IPS DF 19.7 (cell line): Measurements from ENCODE around the gene RNF144A.

ENCODE experiments used
- DNase-seq: peaks from one replicate; pipeline ENCODE4 v3.0.0-alpha.2; 2013; ENCODE audit warnings: low read depth, low spot score

RNF144A gene

DNA sequence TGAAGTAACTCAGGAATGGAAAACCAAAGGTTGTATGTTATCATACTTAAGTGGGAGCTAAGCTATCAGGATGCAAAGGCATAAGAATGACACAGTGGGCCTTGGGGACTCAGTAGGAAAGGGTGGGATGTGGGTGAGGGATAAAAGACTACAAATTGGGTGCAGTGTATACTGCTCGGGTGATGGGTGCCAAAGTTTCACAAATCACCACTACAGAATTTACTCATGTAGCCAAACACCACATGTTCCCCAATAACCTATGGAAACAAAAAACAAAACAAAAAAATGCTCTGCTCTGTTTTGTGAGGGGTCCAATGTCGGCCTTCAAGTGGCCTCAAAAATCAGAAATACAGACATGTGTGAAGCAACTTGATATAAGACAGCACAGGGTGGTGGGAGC, 8.9 kb upstream of the RNF144A start:
- no peak for DNase-seq

DNA sequence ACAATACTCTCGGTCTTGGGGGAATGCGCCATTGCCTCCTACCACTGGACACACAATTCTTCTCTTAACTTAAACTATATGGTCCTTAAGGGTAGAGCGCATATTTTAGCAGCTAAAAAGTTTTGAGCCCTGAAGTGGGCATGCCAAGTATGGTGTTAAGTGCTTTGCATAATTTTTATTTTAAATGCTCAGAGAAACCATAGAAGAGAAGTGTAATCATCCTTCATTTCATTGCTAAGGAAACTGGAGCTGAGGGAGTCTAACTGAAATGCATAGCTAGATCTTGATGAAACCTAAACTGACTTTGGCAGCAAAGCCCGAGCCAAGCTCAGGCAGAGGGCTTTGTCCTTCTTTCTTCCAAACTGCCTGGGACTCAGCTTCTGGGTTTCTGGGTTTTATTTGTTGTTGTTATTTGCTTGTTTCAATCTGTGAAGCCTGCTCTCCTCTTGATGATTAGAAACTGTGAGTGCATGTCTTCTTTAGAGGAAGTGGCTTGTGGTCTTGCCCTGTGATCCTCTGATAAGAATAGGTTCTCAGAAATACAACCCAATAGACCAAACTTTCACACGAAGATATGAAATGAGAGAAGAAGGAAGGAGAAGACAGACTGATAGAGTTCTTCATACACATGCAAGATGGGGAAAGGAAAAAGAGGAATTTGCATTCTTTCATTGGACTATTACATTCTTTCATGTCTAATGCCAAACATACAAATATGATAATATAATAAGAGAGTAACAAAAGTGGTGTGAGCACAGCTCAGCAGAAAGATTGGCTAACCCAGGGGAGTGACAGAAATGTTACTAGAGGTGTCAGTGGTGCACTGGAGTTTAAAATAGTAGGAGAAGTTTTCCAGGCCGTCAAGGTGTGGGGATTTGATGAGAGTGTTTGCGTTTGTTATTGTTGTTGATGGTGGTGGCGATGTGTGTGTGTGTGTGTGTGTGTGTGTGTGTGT, 7.5 kb upstream of the RNF144A start:
- no peak for DNase-seq

DNA sequence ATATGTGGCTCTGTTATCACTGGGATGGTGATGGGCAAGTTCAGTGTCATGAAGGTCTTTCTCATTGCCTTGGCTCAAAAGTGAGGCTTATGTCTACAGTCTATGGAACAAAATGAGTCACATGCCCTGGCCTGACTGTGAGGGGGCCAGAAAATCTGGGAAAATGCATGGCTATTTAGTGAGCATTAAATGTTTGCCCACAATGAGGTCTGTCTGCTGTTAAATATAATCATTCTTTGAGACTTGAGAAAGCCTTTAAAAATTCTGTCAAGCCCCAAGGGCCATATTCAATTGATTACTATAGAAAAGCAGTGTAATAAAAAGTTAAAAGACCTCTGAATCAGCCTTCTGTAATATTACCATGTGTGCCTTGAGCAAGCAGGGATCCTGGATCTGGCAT, 5.5 kb upstream of the RNF144A start:
- DNase-seq: no peak

DNA sequence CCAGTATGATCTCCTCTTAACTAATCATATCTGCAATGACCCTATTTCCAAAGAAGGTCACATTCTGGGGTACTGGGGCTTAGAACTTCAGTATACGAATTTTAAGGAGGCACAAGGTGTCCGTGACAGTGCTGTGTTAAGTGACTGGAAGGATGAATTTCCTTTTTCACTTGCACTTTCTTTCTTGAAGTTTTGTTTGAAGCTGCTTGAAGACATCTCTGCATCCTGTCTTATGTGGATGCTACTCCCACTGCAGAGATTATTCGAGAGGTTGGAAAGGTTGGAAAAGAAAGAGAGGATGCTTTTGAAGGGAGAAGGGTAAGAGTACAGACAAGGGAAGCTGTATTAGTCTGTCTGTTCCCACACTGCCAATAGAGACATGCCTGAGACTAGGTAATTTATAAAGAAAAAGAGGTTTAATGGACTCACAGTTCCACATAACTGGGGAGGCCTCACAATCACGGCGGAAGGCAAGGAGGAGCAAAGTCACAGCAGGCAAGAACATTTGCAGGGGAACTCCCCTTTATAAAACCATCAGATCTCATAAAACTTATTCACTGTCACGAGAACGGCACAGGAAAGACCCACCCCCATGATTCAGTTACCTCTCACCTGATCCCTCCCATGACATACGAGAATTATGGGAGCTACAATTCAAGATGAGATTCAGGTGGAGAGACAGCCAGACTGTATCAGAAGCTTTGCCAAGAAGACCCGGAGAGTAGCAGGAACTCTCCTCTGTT, 3.6 kb upstream of the RNF144A start:
- DNase-seq: no peak

DNA sequence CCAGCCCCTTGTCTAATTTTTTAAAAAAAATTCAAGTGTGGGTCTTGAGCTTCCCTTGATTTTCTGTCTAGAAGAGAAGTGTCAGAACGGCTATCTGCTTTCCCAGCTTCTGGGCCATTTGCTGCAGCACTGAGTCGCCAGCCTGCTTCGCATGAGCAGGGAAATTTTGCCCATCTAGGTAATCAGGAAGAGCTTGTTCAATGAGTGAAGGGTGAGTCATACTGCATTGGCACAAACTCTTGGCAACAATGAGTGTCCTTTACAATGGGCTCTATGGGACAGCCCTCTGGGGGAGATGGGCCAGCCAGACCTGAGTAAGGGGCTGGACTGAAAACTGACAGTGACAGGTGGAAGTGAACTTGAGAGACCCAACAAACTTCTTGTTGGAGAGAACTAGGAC, 2.4 kb upstream of the RNF144A start:
- no peak for DNase-seq

DNA sequence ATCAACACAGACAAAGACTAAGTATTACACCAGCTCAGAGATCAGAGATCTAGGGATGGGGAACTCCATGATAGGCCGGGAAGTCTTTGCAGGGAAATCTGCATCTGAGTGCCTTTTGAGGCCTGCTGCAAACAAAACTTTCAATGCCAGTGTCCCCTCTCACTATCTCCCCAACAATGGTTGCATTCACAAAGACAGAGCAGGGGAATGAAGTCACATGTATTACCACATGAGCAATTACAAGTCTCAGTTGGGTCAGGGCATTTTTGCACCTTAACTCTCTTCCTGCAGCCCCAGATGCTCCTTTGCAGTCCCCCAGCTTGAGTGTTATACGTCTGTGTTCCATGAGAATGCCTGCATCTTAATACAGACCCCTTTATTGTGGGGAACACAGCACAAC, 1.8 kb upstream of the RNF144A start:
- no peak for DNase-seq

DNA sequence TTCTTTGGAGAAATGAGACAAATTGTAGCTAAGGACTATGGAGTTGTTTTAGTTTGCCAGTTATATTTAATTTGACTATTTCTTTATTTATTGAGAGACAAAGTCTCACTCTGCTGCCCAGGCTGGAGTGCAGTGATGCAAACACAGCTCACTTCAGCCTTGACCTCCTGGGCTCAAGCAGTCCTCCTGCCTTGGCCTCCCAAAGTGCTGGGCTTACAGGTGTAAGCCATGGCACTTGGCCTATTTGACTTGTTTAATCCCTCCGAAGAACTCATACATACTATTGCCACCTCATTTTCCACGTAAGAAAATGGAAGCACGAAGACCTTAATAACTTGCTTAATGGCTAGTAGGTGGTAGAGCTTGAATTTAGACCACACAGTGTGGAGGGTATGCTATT, 988 bp upstream of the RNF144A start:
- DNase-seq: no peak

DNA sequence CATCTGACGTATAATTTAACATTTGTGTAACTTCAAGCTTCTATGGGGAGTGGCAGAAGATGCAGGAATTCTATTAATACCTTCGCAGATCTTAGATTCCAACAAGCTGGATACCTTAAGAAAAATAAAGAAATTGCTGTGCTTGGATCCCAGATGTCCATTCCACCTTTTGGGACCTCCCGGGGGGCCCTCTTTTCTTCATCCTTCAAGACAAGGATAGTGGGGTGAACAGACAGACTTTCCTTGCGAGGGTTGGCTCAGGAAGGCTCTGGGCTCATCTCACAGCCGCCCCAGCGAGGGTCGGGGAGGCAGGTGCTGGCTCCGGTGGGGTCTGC, 509 bp upstream of the RNF144A start:
- no peak for DNase-seq

DNA sequence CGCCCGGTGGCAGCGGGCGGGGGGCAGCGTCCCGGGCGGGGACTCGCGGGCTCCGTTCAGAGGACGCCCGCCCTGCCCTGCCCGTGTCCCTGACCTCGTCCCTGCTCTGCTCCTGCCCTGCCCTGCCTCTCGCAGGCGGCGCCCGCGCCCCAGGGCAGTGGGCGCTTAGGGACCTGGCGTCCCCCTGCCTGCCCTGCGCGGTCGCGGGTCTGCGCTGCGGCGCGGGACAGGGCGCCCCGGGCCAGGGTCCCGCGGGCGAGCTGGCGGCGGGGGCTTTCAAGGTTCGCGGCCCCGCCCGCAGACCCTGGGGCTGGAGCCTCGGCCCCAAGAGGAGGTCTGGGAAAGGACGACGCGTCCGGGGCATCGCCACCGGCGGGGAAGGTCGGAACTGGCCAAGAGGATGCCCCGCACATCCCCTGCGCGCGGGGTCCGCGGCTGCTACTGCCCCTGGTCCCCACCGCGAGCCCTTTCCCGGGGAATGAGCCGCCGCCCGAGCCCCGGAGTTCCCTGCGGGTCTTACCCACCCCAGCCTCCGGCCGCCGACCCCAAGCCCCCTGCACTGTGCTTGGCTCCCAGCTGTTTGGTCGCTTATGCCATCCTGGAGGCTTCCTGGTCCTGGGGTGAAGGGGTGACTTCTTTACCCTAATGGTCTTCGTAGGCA, 679 bp downstream of the RNF144A start:
- no peak for DNase-seq

DNA sequence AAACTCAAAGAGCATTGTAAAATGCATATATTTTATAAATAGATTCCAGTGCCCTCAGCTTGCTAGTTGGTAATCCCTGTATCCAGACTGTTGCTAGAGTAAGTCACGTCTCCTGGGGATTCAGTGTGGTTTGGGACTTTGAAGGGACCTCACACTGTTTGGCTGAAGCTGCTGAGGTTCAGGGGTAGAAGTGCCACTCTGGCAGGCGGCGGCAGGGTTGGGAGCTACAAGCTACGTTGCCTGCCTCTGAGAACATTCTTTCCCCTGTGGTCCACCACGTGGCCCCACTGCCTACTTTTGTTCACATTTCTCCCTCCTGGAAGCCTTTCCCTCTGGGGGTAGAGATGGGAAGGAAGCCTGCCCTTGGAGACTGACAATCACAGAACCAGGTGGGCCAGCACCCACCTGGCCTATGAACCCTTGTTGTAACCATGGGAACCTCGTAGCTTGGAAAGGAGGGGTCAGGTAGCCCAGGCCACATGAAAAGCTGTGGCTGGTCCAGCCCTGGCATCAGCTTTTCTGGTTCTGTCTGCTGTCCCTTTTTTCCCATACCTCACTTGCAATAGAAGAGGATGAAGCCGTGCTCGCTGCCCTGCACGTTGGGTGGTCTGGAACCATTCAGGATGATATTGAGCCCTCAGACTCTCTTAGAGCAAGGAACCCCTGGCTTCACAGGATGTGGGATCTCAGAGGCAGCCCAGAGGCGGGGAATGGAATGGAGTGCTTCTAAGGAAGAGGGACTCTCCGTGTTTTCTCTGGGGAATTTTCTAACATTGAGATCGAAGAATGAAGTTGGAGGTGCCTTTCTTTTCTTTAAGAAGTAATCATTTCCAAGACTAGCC, 2.9 kb downstream of the RNF144A start:
- DNase-seq: no peak

DNA sequence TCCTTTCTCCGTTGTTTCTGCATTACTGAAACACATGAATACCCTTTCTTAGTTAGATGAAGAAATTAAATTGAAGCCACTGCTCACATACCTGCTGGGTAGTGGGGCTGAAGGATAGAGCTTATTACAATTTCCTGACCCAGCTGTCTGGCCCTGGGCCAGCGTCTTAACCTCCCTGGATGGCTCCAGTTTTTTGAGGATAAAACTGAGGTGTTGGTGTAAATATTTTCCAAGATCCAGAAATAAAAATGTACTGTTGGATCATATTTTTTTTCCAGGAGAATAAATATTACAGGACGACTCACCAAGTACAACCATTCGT, 3.5 kb downstream of the RNF144A start:
- no peak for DNase-seq

DNA sequence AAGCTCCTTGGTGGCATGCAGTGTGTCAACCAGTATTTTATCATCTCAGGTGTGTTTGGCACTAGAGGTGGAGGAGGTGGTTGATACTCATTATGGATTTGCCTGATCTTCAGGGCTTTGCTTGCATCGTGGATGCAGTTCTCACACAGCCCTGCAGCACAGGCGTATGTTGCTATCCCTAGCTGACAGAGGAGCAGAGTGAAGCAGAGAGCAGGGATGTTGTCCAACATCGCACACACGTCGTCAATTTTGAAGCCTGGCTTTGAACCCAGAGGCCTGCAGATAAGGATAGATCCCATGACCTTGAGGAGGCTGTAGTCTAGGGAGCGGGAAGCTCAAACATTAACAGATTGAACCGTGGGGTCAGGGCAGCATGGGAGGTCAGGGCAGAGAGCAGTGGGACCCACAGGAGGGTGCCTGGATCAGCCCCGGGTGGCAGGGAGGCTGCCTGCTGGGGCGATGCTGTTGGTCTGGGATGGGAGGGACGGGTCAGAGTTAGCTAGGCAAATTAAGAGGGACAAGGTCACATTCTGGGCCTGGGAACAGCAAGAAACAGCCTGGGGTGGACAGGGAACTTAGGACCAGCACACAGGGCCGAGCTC, 4.2 kb downstream of the RNF144A start:
- no peak for DNase-seq

DNA sequence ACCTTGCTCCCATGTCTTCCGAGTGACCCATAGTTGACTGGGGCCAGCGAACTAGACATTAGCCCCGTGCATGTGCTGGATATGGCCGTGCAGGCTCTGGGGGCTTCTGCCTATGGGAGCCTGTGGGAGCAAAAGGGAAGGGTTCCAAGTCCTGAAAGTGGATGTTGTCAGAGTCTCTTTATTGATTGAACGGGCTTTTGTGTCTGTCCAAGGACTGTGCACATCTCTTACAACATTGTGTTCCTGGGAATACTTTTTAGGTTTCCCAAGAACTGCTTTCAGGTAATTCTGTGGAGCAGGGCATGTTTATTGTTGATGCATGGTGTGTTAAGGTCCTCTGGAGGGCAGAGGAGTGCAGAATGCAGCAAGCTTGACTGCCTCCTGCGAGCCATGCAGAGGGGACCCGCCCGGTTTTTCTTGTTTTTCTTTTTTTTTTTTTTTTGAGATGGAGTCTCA, 5.0 kb downstream of the RNF144A start:
- DNase-seq: no peak

DNA sequence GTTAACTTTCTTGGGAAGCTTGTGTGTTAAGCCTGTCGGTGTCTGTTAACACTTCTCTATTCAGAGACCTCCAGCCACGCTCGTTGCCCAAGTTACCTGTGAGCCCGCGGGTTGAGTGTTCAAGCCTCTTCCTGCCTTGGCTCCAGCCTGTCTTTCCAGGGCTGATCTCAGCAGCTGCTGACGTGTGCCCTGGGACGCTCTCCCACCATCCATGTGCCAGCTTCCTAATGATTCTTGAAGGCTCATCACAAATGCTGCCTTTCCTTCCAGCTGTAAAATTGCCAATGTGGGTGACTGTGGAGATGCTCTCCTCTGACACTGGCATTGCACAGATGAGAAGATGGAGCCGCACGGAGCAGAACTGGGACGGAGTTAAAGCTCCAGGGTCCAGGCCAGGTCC, 6.1 kb downstream of the RNF144A start:
- DNase-seq: no peak

DNA sequence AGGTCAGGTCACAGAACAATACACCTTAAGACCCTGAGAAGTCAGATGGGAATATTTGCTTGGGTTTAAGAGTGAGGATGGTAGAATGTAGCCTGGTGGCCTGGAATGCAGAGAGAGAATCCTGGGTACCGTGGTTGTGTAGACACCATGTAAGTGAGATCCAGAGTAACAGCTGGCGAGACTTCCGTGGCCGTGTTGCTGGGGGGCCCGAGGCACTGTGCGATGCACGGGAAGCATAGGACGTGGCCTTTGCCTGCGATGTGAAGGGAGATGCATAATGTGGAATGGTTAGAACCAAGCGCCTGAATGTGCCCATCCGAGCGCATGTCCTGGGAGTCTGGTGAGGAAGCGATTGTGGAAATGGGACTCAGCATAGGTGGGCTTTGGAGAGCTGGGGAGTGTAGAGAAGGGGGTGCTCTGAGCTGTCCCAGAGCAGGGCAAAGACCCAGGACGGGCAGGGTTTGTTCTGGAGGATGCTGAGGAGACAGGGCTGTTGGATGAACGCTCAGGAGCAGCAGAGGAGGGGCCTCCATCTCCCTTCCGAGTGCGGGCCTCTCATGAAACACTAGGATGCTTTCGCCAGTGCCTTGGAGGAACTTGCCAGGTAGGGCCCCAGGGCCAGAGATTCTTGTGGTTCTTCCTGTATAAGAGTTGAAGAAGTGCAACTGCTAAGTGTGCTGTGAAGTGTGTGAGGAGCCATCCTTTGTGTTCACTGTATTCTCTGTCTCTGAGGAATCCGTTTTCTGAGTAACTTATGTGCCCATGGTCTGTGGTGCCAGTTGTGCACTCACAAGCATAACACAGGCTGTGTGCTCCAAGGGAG, 7.1 kb downstream of the RNF144A start:
- DNase-seq: no peak

DNA sequence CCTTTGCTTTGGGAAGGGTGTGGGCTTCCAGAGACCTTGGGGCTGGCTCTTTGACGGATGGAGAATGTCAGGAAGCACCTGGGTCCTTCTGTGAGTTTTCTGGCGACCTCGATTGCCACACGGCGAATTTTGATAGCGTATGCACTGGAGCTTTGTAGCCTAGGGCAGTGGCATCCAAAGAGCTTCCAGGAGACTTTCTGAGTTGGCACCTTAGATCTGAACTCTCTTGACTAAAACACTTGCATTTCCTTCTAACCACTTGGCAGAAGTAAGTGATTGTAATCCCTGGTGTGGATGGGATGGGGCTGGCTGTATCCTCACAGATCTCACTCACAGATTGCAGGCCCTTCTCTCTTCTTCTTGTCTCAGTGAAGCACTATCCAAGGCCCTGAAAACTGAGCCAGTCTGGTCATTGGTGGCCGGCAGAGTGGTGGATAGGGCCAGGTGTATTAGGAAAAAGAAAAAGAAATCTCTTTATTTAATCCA, 7.8 kb downstream of the RNF144A start:
- DNase-seq: no peak

DNA sequence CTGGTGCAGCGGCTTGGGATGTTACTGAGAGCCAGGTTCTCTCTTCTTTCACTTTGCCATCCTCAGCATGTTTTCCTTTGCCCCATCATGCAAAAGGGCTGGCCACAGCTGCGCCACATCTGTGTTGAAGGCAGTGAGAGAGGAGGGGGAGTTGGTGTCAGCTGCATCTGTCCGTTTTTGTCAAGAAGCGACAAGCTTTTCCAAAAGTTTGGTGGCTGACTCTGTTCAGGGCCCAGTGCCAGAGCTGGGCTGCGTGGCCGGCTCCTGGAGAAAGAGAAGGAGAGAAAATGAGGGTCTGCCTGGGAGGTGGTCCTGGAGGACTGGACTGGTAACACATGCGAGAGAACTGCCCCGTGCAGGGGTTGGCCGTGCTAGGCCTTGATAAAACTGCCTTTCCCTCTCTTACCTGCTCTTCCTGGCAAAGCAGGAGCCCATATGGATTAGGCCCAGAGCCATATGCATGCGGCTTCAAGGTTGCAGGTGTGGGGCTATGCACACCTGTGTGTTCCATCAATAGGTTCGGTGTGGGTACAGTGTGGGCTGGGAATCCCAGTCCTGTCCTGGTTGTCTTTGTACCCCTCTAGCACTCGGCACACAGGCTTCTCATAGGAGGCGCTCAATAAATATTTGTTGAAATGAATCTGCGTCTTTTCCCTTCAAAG, 9.0 kb downstream of the RNF144A start:
- no peak for DNase-seq

DNA sequence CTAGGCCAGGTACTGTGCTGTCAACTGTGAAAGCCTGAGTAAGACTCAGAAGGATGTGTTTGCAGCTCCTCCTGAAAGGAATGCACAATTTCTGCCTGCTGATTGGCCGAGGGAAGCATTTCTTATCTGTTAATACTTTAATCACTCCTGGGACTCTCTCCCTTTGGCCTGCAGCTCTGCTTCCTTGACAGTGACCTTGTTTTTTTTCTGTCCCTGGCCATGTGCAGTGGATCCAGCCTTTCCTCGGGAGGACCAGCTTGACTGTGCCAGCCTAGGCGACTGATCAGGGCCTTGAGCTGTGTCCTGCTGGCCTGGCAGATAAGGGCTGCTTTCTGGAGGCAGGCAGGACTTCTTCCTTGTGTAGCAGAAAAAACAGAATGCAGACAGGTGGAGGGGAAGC, 10.0 kb downstream of the RNF144A start:
- no peak for DNase-seq

DNA sequence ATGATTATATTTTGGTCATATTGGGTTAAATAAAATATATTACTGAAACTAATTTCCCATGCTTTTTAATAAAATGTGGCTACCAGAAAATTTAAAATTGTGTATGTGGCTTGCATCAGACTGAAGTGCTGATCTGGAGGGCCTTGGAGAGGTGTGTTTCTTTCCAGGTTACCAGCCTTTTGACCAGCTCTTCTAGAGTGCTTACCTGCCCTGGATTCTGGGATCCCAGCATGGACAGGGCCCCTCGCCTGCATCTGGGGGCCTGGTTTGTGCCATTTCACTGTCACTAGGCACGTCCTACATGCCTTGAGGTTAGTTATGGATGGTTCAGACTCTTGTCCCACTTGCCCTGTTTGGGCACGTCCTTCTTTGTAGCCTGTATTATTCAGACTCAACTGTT, 10.5 kb downstream of the RNF144A start:
- DNase-seq: no peak

DNA sequence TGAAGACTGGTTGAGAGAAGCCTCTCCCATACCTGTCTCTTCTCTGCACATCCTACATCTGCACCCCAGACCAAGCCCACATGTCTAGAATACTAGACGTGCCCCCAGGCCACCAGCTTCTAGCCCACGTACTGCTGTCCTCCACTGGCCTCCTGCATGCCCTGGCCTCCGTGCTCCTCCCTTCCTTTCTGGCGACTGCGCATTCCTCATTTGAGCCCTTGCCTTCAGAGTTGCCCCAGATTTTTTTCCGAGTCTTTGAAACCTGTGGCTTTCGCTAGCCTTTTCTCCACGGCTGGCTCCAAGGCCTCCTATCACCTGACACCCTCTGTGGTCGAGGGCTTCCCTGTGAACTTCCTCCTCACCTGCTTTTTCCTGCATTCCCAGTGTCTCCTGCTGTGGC, 11.2 kb downstream of the RNF144A start:
- no peak for DNase-seq
